Skin epidermis (tissue), 12 donors: ENCODE measurements around the gene AK8.
"Not testable (repeated sequence)": the region's sequence is repeated elsewhere in the genome, so short reads cannot be mapped to it uniquely, and the experiment has no call there.

Experiments used
- H3K27ac ChIP-seq, 21 experiments: fragments of 200-600 bp; sonication (generic) in 11 of 21; one replicate each; pipeline ENCODE4 v1.5.0; 2020; ENCODE audit warnings: mild to moderate bottlenecking in 3 of 21, inconsistent platforms in 2 of 21, moderate library complexity in 2 of 21
- H3K4me3 ChIP-seq, 7 experiments: fragments of 200-600 bp; sonication (generic) in 2 of 7; one replicate each; pipeline ENCODE4 v1.5.0; 2020; ENCODE audit warnings: inconsistent platforms in 2 of 7, mild to moderate bottlenecking in 2 of 7, moderate library complexity in 1 of 7

AK8 gene

GRCh38 chr9:132730054-132731033 lies 147.7 kb downstream of the AK8 start:
- Histone ChIP-seq H3K4me3 (no peak overlapping the region), H3K27ac (peak overlapping the region in 18 of 21 experiments; percentile 52 to 92 (median 78))

DNA sequence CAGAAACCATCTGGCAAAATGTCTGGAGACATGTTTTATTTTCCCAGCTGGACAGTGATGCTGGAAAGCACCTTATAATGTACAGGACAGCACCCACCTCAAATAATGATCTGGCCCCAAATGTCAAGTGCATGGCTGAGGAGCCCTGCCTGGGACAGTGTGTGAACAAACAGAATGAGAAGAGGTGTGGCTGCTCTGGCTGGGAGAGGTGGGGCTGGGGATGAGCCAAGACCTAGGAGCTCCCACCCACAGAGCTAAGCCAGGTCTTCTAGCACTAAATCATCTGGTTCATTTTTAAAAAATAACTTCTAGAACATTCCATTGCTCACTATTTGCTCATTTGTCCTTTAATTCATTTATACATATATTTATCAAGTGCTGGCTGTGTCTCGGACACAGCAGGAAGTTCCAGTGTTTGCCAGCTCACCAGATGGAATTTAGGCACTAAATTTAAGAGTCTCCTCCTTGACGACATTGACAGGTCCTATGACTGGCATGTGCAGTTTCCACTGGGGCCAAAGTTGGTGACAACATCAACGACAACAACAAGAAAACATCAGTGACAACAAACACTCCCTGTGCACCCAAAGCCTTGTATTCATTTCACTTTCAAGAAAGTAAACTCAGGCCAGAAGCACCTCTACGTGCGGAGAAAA lies 148.7 kb downstream of the AK8 start:
- H3K27ac ChIP-seq = peak overlapping the region in 18 of 21 experiments; percentile 5 to 92 (median 74)
- H3K4me3 ChIP-seq = no peak overlapping the region

DNA sequence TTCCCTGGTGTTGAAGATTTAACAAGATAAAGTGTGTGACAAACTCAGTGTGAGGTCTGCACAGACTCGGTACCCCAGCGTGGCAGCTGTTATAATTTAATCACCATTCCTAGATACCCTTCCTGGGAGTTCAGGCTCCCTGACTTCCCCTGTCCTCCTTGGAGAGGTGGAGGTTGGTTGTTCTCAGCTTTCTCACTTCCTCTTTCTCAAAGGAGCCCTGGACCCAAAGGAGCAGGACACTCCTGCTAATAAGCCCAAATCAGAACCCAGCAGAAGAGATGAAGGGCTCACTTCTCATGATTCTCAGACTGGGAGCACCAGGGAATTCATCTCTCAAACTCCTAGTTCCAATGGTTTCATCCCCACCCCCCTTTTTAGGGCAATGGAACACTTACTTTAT lies 149.6 kb downstream of the AK8 start:
- no peak overlapping the region for H3K4me3 ChIP-seq
- peak overlapping the region in 12 of 21 experiments; percentile 5 to 92 (median 70) for H3K27ac ChIP-seq

DNA sequence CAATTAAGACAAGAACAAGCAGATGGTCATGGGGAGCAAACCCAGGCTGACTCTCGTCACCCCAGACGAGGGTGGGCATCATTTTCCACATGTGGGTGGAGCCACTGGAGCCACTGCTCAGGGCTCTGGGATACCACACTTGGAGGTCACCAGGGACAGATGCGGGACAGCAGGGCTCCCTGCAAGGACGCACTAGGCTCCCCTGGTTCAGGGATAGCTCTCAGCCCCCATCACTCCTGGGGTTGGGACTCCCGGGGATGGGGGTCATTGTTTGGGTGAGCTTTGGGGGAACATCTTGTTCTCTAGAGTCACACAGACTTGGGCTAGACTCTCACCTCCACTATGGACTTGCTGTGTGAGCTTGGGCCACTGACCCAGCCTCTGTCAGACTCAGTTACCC lies 150.0 kb downstream of the AK8 start:
- H3K27ac ChIP-seq = peak overlapping the region in 2 of 21 experiments; percentile 80 to 92
- H3K4me3 ChIP-seq = no peak overlapping the region

DNA sequence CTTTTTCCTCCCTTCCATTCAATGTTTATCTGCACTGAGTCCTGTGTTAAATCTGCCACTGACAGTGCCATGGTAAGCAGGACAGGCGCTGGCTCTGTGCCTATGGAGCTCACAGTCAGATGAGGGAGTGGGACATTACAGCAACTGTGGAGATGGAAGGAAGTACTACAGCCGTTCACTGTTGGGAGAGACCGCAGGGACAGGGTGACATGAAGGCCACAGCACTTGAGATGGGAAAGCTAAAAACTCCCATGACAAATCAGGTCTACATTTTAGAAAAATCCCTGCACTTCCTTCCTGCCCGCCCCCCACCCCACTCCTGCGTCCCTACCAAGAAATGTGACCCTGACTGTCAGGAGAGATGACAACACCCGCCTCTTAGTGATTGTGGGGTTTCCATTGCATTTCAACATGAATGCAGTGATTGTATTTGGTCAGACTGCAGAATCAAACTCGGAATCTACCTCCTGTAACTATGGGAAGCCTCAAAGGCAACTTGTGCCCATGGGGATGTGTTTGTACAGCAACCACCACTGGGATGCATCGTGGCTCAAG lies 151.4 kb downstream of the AK8 start:
- no peak overlapping the region for H3K27ac ChIP-seq
- H3K4me3 ChIP-seq = no peak overlapping the region

DNA sequence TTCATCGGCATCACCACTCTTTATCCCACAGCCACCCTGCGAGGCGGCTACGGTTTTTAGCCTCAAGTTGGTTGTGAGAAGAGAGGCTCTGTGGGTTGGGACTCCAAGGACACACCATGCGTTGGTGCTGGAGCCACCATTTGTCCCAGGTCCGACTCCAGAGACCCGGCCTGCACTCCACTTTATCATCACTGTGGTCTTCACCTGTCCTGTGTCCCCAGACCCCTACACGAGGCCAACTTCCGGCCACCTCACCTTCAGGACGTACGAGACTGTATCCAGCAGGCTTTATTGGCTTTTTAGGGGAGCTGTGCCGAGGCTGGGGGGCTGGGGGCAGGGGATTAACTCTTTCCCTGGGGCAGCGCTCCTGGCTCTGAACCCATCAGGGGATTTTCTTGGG lies 152.8 kb downstream of the AK8 start:
- no peak overlapping the region for H3K27ac ChIP-seq
- no peak overlapping the region for H3K4me3 ChIP-seq

- H3K27ac ChIP-seq = no peak overlapping the region
- no peak overlapping the region for H3K4me3 ChIP-seq
These were observed 154.3 kb downstream of the AK8 start for GRCh38 chr9:132723809-132724208.

DNA sequence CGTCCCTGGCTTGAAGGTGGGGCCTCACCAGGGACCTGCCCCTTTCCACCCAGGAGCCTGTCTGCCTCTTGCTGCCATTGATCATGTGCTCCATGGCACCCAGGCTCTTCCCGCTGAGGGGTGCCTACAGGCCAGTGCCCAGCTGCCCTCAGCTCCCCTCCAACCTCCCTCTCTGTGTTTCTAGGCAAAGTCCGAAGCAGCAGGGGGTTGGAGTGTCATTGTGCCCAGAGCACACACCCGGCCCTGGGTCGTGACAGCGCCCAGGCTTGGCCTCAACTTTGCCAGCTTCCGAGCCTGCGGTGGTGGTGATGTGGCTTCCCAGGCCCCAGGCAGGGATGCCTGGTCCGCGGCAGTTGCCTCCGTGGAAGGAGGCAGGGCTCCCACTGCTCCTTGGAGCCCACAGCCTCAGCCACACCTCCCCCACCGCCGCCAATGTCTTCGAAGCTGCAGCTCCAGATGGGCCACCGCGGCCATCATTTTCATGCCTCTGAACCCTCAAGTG lies 155.5 kb downstream of the AK8 start:
- H3K27ac ChIP-seq = no peak overlapping the region
- no peak overlapping the region for H3K4me3 ChIP-seq

GRCh38 chr9:132721661-132722060 lies 156.4 kb downstream of the AK8 start:
- Histone ChIP-seq H3K27ac (no peak overlapping the region), H3K4me3 (no peak overlapping the region)

- not testable (repeated sequence) for H3K4me3 ChIP-seq, H3K27ac ChIP-seq
These were observed 159.6 kb downstream of the AK8 start for GRCh38 chr9:132718381-132718928.

DNA sequence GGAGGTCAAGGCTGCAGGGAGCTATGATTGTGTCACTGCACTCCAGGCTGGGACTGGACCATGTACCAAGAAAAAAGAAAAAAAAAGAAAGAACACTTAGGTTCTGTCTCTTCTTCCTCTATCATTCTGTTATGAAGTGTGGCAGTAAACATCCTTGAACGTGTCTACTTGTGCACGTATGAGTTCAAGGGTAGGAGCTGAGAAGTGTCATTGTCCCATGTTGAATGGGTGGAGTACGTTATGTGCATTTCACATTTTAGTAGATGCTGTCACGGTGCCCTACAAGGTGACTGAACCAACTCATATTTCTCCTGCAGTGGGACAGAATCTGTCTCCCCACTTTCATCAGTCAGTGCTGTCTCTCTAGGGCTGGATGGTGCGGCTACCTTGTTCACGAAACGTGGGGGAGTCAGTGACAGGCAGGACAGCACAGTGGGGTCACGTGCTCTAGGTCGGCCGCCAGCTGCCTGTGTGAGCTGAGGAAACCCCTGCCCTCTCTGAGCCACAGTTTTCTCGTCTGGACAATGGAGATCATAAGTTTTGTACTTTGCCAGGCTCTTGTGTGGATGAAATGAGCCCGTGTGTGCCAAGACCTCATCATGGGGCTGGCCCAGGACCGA lies 160.6 kb downstream of the AK8 start:
- Histone ChIP-seq H3K4me3 (no peak overlapping the region), H3K27ac (no peak overlapping the region)

DNA sequence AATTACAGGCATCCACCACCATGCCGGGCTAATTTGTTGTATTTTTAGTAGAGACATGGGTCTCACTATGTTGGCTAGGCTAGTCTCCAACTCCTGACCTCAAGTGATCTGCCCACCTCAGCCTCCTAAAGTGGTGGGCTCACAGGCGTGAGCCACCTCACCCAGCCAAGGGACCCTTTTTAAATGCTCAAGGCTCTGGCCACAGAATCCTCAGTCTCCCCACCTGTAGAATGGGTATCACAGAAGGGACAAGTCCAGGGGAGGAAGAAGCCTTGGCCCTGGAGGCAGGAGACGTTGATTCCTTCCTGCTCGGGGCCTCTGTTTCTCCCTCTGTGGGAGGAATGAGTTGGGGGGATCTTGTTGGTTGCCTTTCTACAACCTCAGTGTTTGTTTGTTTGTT lies 162.1 kb downstream of the AK8 start:
- Histone ChIP-seq H3K4me3 (no peak overlapping the region), H3K27ac (no peak overlapping the region)

GRCh38 chr9:132712753-132713152 lies 165.3 kb downstream of the AK8 start:
- Histone ChIP-seq H3K27ac (no peak overlapping the region), H3K4me3 (no peak overlapping the region)

- no peak overlapping the region for H3K27ac ChIP-seq
- no peak overlapping the region for H3K4me3 ChIP-seq
These were observed 166.2 kb downstream of the AK8 start for GRCh38 chr9:132711846-132712245.

DNA sequence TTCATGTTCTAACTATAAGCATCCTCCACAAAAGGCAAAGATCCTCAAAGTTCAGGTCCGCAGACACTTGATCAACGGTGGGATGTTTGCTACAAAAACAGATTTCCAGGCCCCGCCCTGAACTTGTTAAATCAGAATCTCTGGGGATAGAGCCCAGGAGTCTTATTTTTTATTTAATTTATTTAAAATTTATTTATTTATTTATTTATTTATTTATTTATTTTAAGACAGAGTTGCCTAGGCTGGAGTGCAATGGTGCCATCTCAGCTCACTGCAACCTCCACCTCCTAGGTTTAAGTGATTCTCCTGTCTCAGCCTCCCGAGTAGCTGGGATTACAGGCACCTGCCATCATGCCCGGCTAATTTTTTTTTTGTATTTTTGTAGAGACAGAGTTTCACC lies 166.9 kb downstream of the AK8 start:
- H3K27ac ChIP-seq, H3K4me3 ChIP-seq: not testable (repeated sequence)

DNA sequence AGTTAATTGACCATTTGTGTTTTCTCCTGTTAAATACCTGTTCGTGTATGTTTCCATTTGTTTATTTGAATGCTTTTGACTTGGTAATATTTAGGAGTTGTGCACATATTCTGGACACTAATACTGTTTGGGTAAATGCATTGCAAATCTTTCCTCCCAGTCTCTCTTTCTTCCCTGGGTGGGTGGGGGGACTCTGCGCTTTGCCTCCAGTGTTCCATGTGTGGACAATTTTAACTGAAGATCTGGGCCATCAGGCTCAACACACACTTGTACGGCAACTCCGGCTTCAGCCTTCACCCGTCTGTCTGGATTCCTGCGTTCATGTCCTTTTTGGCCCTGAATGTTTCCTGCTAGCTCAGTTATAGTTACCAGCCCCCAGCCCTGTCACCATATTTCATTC lies 167.8 kb downstream of the AK8 start:
- H3K27ac ChIP-seq = no peak overlapping the region
- no peak overlapping the region for H3K4me3 ChIP-seq

GRCh38 chr9:132708769-132709430 lies 169.2 kb downstream of the AK8 start:
- Histone ChIP-seq H3K4me3 (no peak overlapping the region), H3K27ac (no peak overlapping the region)

GRCh38 chr9:132708239-132708638 lies 169.8 kb downstream of the AK8 start:
- Histone ChIP-seq H3K27ac (no peak overlapping the region), H3K4me3 (no peak overlapping the region)

GRCh38 chr9:132703336-132703735 lies 174.7 kb downstream of the AK8 start:
- Histone ChIP-seq H3K4me3 (no peak overlapping the region), H3K27ac (no peak overlapping the region)
